MM.1S (cell line): ENCODE data around the gene SNCAIP.

Experiments
- DNase-seq: peaks from one replicate; pipeline ENCODE4 v3.0.0-alpha.2; 2015
- H2AFZ ChIP-seq: fragments of 300-600 bp; sonication (generic); 2 replicates; pipeline ENCODE4 v1.6.0; 2016; ENCODE audit warnings: antibody characterized with exemption, low read length
- H3F3A ChIP-seq: fragments of 300-600 bp; sonication (generic); 2 replicates; pipeline ENCODE4 v1.6.1; 2016; ENCODE audit warnings: mild to moderate bottlenecking, antibody characterized with exemption, low read length, moderate library complexity, mixed read lengths; ENCODE audit not compliant: insufficient read depth
- H3K27ac ChIP-seq: fragments of 300-600 bp; sonication (generic); 2 replicates; pipeline ENCODE4 v1.5.1; 2016; ENCODE audit warnings: mild to moderate bottlenecking, low read length
- H3K27me3 ChIP-seq: fragments of 300-600 bp; sonication (generic); replicated peaks from 2 replicates; pipeline ENCODE4 v1.6.0; 2016; ENCODE audit warnings: low read length; ENCODE audit not compliant: insufficient read depth
- H3K36me3 ChIP-seq: fragments of 300-600 bp; sonication (generic); replicated peaks from 2 replicates; pipeline ENCODE4 v1.6.1; 2016; ENCODE audit warnings: mild to moderate bottlenecking, low read length, mixed read lengths; ENCODE audit not compliant: insufficient read depth
- H3K4me1 ChIP-seq: fragments of 300-600 bp; sonication (generic); 2 replicates; pipeline ENCODE4 v1.6.1; 2016; ENCODE audit warnings: low read length, mixed read lengths
- H3K4me2 ChIP-seq: fragments of 300-600 bp; sonication (generic); 2 replicates; pipeline ENCODE4 v1.6.0; 2016; ENCODE audit warnings: low read depth, low read length
- H3K4me3 ChIP-seq: fragments of 300-600 bp; sonication (generic); 2 replicates; pipeline ENCODE4 v1.5.1; 2016; ENCODE audit warnings: low read length, mixed read lengths
- H3K79me2 ChIP-seq: fragments of 300-600 bp; sonication (generic); 2 replicates; pipeline ENCODE4 v1.6.1; 2016; ENCODE audit warnings: mixed run types, low read length, mixed read lengths
- H3K9ac ChIP-seq: fragments of 300-600 bp; sonication (generic); 2 replicates; pipeline ENCODE4 v1.6.1; 2016; ENCODE audit warnings: low read length, mixed read lengths
- H3K9me2 ChIP-seq: fragments of 300-600 bp; sonication (generic); replicated peaks from 2 replicates; pipeline ENCODE4 v1.6.1; 2016; ENCODE audit warnings: mild to moderate bottlenecking, low read length, mixed read lengths; ENCODE audit not compliant: insufficient read depth
- H3K9me3 ChIP-seq: fragments of 300-600 bp; sonication (generic); replicated peaks from 2 replicates; pipeline ENCODE4 v1.6.1; 2016; ENCODE audit warnings: mild to moderate bottlenecking, low read length, mixed read lengths; ENCODE audit not compliant: insufficient read depth
- H4K20me1 ChIP-seq: fragments of 300-600 bp; sonication (generic); 2 replicates; pipeline ENCODE4 v1.6.1; 2016; ENCODE audit warnings: mild to moderate bottlenecking, low read length, moderate library complexity, mixed read lengths; ENCODE audit not compliant: insufficient read depth
- EZH2 ChIP-seq: fragments of 300-600 bp; sonication (generic); optimal IDR thresholded peaks from 2 replicates; pipeline ENCODE3; 2017; ENCODE audit warnings: low read depth, mild to moderate bottlenecking, antibody characterized with exemption, low read length, mixed read lengths
- EZH2phosphoT487 ChIP-seq: fragments of 300-600 bp; sonication (generic); IDR thresholded peaks from 2 replicates; pipeline ENCODE4 v1.6.1; 2018; ENCODE audit warnings: antibody characterized with exemption, low read length
- TF ChIP-seq, protein P1 (sequence below): fragments of 300-600 bp; sonication (generic); IDR thresholded peaks from 2 replicates; pipeline ENCODE4 v1.5.1; 2016; ENCODE audit warnings: antibody characterized with exemption, low read length, mixed read lengths

Gene SNCAIP

DNA sequence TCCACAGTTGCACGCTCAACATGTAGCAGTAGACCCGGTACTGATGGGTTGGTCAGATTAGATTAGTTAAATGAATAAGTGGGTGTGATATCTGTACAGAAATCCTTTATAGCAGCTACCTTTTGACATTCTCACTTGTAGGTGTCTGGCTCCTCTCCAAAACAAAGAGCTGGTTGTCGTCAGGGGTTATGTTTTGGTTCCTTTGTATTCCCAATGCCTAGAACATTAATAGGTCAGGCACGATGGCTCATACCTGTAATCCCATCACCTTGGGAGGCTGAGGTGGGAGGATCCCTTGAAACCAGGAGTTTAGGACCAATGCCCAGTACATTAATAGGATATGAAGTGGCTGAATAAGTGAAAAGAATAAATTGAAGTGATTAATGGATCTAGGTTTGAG, 182.1 kb downstream of the SNCAIP start:
- Histone ChIP-seq H3K9ac (no peak overlapping the region), H4K20me1 (no peaks in the 10 kb centered on the region), H3K9me3 (no peaks in the 10 kb centered on the region), H2AFZ (no peak overlapping the region), H3K4me1 (no peaks in the 10 kb centered on the region), H3K27ac (no peak overlapping the region), H3K36me3 (no peaks in the 10 kb centered on the region), H3K4me2 (no peak overlapping the region), H3K27me3 (no peaks in the 10 kb centered on the region), H3K4me3 (no peak overlapping the region), H3K9me2 (no peaks in the 10 kb centered on the region), H3F3A (no peaks in the 10 kb centered on the region), H3K79me2 (no peaks in the 10 kb centered on the region)
- TF ChIP-seq EZH2 (no peak), EZH2phosphoT487 (no peak)
- TF ChIP-seq, protein P1, sequence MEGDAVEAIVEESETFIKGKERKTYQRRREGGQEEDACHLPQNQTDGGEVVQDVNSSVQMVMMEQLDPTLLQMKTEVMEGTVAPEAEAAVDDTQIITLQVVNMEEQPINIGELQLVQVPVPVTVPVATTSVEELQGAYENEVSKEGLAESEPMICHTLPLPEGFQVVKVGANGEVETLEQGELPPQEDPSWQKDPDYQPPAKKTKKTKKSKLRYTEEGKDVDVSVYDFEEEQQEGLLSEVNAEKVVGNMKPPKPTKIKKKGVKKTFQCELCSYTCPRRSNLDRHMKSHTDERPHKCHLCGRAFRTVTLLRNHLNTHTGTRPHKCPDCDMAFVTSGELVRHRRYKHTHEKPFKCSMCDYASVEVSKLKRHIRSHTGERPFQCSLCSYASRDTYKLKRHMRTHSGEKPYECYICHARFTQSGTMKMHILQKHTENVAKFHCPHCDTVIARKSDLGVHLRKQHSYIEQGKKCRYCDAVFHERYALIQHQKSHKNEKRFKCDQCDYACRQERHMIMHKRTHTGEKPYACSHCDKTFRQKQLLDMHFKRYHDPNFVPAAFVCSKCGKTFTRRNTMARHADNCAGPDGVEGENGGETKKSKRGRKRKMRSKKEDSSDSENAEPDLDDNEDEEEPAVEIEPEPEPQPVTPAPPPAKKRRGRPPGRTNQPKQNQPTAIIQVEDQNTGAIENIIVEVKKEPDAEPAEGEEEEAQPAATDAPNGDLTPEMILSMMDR, result no peak
- DNase-seq, result no peak

DNA sequence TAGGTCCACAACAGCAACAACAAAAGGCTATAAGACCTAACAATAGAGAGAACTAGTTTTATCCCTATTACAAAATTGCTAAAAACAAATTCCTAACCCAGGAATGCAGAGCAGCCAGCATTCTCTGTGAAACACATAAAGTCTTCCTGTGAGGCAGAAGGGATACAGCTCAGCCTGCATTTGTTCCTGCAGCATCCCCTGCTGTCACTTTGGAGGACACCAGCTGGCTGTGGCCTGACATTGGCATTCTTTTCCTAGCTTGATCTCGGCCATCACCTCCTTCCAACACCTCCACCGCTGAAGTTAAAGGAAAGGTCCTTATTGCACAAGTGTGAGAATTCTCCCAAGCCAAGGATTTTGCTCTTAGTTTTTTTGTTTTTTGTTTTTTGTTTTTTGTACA, 186.1 kb downstream of the SNCAIP start:
- no peaks in the 10 kb centered on the region for H3K27me3 ChIP-seq
- DNase-seq, result no peak
- H2AFZ ChIP-seq, result no peak overlapping the region
- no peaks in the 10 kb centered on the region for H3F3A ChIP-seq
- no peaks in the 10 kb centered on the region for H3K4me1 ChIP-seq
- H3K9me2 ChIP-seq, result no peaks in the 10 kb centered on the region
- no peak overlapping the region for H3K4me3 ChIP-seq
- no peaks in the 10 kb centered on the region for H3K79me2 ChIP-seq
- no peaks in the 10 kb centered on the region for H3K9me3 ChIP-seq
- no peaks in the 10 kb centered on the region for H3K36me3 ChIP-seq
- TF ChIP-seq EZH2, result no peak
- no peak for TF ChIP-seq EZH2phosphoT487
- TF ChIP-seq, protein P1, result no peak
- H3K27ac ChIP-seq, result no peak overlapping the region
- H4K20me1 ChIP-seq, result no peaks in the 10 kb centered on the region
- no peak overlapping the region for H3K9ac ChIP-seq
- H3K4me2 ChIP-seq, result no peak overlapping the region

DNA sequence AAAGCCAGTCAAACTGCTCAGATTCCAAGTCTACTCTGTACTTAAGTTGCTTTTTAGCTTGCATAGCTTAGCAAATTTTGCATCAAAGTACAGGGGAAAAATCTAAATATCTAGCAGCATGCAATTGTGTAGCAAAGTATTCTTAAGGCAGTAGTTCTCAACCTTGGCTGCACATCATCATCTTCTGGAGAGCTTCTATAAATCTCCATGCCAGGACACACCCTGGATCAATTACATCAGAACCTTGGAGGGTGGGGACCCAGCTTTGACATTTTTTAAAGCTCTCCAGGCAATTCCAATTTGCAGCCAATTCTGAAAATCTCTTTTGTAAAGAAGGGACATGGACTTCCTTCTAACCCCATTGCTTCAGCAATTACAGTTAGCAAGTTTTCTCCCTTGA, 187.5 kb downstream of the SNCAIP start:
- H3K79me2 ChIP-seq, result no peaks in the 10 kb centered on the region
- TF ChIP-seq, protein P1, result no peak
- TF ChIP-seq EZH2 (no peak), EZH2phosphoT487 (no peak)
- H3K27me3 ChIP-seq, result no peaks in the 10 kb centered on the region
- no peak overlapping the region for H3K27ac ChIP-seq
- no peak overlapping the region for H3K9ac ChIP-seq
- no peak overlapping the region for H3K4me3 ChIP-seq
- no peak for DNase-seq
- no peaks in the 10 kb centered on the region for H3K9me2 ChIP-seq
- H3K36me3 ChIP-seq, result no peaks in the 10 kb centered on the region
- no peak overlapping the region for H3K4me2 ChIP-seq
- no peak overlapping the region for H2AFZ ChIP-seq
- no peaks in the 10 kb centered on the region for H4K20me1 ChIP-seq
- no peaks in the 10 kb centered on the region for H3F3A ChIP-seq
- H3K4me1 ChIP-seq, result no peaks in the 10 kb centered on the region
- H3K9me3 ChIP-seq, result no peaks in the 10 kb centered on the region
